A673 (cell line): ENCODE measurements around the gene ZFPL1. TPM values are rescaled to one million over a fixed set of nuclear protein-coding genes. Genes with fewer than 3 reads are reported as not detected.
A peak's percentile ranks its signal among the peaks of the same experiment; 100 is the strongest.

ENCODE experiments used
- BruUV-seq: library from RNA; stranded (reverse); fragments of 400-500 nt; replicated peaks from 2 replicates; lab custom pipeline; 2021; lab: Mats Ljungman, UMichigan
- CTCF ChIA-PET: fragments of 300-600 bp; sonication (Branson Sonifier 250); formaldehyde crosslinking; loops from one replicate; lab custom pipeline; 2022; ENCODE audit warnings: antibody characterized with exemption; lab: Charles Lee
- POLR2A ChIA-PET: fragments of 300-600 bp; sonication (Branson Sonifier 250); formaldehyde crosslinking; loops from one replicate; lab custom pipeline; 2022; ENCODE audit warnings: antibody characterized with exemption; ENCODE audit not compliant: low non-redundant PET; lab: Charles Lee
- DNase-seq: peaks from one replicate; pipeline ENCODE4 v3.0.0-alpha.2; 2015; ENCODE audit warnings: low spot score
- H3K27ac ChIP-seq: fragments of 200-600 bp; sonication (generic); 2 replicates; pipeline ENCODE4 v1.5.1; 2016; ENCODE audit warnings: mixed run types, low read depth, mild to moderate bottlenecking, mixed read lengths, antibody characterized with exemption, low read length; ENCODE audit not compliant: poor library complexity, severe bottlenecking
- H3K27me3 ChIP-seq: fragments of 200-600 bp; sonication (generic); replicated peaks from 2 replicates; pipeline ENCODE4 v1.6.1; 2017; ENCODE audit warnings: mixed run types, low read depth, mild to moderate bottlenecking, mixed read lengths, antibody characterized with exemption, low read length; ENCODE audit not compliant: insufficient read depth, poor library complexity
- H3K36me3 ChIP-seq: fragments of 200-600 bp; sonication (generic); 2 replicates; pipeline ENCODE4 v1.6.1; 2016; ENCODE audit warnings: mixed run types, mild to moderate bottlenecking, mixed read lengths, antibody characterized with exemption, low read length; ENCODE audit not compliant: insufficient read depth, poor library complexity, severe bottlenecking
- H3K4me1 ChIP-seq: fragments of 200-600 bp; sonication (generic); 2 replicates; pipeline ENCODE4 v1.6.1; 2017; ENCODE audit warnings: mixed run types, mild to moderate bottlenecking, mixed read lengths, antibody characterized with exemption, low read length; ENCODE audit not compliant: insufficient read depth, poor library complexity, severe bottlenecking
- H3K4me3 ChIP-seq: fragments of 200-600 bp; sonication (generic); 2 replicates; pipeline ENCODE4 v1.5.1; 2016; ENCODE audit warnings: low read depth, mixed run types, mild to moderate bottlenecking, mixed read lengths, low read length; ENCODE audit not compliant: poor library complexity, severe bottlenecking
- H3K9me3 ChIP-seq: fragments of 200-600 bp; sonication (generic); 2 replicates; pipeline ENCODE4 v1.6.1; 2016; ENCODE audit warnings: mixed run types, low read depth, mild to moderate bottlenecking, mixed read lengths, antibody characterized with exemption, low read length; ENCODE audit not compliant: poor library complexity, severe bottlenecking
- EZH2 ChIP-seq: fragments of 200-600 bp; sonication (generic); IDR thresholded peaks from 2 replicates; pipeline ENCODE4 v1.6.1; 2017; ENCODE audit warnings: borderline replicate concordance, low read depth, mild to moderate bottlenecking, mixed read lengths, antibody characterized with exemption, low read length; ENCODE audit not compliant: poor library complexity, severe bottlenecking
- intact Hi-C: fragments of 100-400 bp; cut with micrococcal nuclease; formaldehyde crosslinking; loops from one replicate; pipeline ENCODE4 v1.10.0; 2022; ENCODE audit not compliant: unreplicated experiment
- total RNA-seq: library from RNA; stranded (reverse); gene quantifications from 2 replicates; pipeline ENCODE4 v1.2.3, GENCODE V29; 2021
- TF ChIP-seq, protein P1 (sequence below): fragments of 300-800, 200-600 bp; sonication (generic); conservative IDR thresholded peaks from 2 replicates; pipeline ENCODE4 v1.5.1; 2017; ENCODE audit warnings: low read depth, mild to moderate bottlenecking, antibody characterized with exemption, low read length, moderate library complexity, mixed read lengths

Gene ZFPL1
- total RNA-seq, 1 experiment from 2014 or later, result 46.6 TPM

- CTCF ChIA-PET, result no interaction called here
- TF ChIP-seq, protein P1, sequence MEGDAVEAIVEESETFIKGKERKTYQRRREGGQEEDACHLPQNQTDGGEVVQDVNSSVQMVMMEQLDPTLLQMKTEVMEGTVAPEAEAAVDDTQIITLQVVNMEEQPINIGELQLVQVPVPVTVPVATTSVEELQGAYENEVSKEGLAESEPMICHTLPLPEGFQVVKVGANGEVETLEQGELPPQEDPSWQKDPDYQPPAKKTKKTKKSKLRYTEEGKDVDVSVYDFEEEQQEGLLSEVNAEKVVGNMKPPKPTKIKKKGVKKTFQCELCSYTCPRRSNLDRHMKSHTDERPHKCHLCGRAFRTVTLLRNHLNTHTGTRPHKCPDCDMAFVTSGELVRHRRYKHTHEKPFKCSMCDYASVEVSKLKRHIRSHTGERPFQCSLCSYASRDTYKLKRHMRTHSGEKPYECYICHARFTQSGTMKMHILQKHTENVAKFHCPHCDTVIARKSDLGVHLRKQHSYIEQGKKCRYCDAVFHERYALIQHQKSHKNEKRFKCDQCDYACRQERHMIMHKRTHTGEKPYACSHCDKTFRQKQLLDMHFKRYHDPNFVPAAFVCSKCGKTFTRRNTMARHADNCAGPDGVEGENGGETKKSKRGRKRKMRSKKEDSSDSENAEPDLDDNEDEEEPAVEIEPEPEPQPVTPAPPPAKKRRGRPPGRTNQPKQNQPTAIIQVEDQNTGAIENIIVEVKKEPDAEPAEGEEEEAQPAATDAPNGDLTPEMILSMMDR, result no peak
- TF ChIP-seq EZH2, result no peak
- Histone ChIP-seq H3K36me3 (no peaks in the 10 kb centered on the region), H3K9me3 (no peaks in the 10 kb centered on the region), H3K27ac (no peak overlapping the region), H3K4me1 (peaks cover 7% of the 10 kb centered on the region), H3K27me3 (no peaks in the 10 kb centered on the region), H3K4me3 (no peak overlapping the region)
- intact Hi-C loops, result no loop called here
- DNase-seq, result no peak
- no TSS peak for BruUV-seq
- POLR2A ChIA-PET, result no interaction called here
Measured at GRCh38 chr11:65036931-65037330, 47.1 kb upstream of the ZFPL1 start.

- BruUV-seq, result no TSS peak
- CTCF ChIA-PET, result interaction anchor here (0.5 kb wide), 1 partner anchor 12 kb away, joined by 5 read pairs; no protein-coding TSS in a partner anchor
Measured at GRCh38 chr11:65040520-65040846, 43.5 kb upstream of the ZFPL1 start.

GRCh38 chr11:65040847-65041622, 43.0 kb upstream of the ZFPL1 start, which contains the start of gene SAC3D1:
TSS of gene SAC3D1 (plus strand) at chr11:65041210. CDS start at chr11:65041293, 83 bp downstream.
- peak within 1 kb of the TSS; percentile 91 for H3K4me3 ChIP-seq
- BruUV-seq, result no TSS peak
- POLR2A ChIA-PET, result interaction anchor here (0.6 kb wide), 1 partner anchor 292 kb away, joined by 12 read pairs; the partner anchor contains the start of gene DPF2
- no peaks in the 10 kb centered on the region for H3K27me3 ChIP-seq
- H3K9me3 ChIP-seq, result no peaks in the 10 kb centered on the region
- peak; percentile 99 for DNase-seq
- CTCF ChIA-PET, result interaction anchor here (0.5 kb wide), 1 partner anchor 13 kb away, joined by 5 read pairs; no protein-coding TSS in a partner anchor
- peaks cover 7% of the 10 kb centered on the region for H3K4me1 ChIP-seq
- intact Hi-C loops, result no loop called here
- peaks cover 23% of the 10 kb centered on the region for H3K36me3 ChIP-seq
- TF ChIP-seq EZH2, result no peak
- peak within 1 kb of the TSS; percentile 94 for H3K27ac ChIP-seq

More at GRCh38 chr11:65040520-65040846, 43.5 kb upstream of the ZFPL1 start:
- Histone ChIP-seq H3K27ac (peak overlapping the region; percentile 94), H3K27me3 (no peaks in the 10 kb centered on the region), H3K4me1 (peaks cover 7% of the 10 kb centered on the region), H3K9me3 (no peaks in the 10 kb centered on the region), H3K4me3 (peak overlapping the region; percentile 91), H3K36me3 (peaks cover 20% of the 10 kb centered on the region)
- intact Hi-C loops, result no loop called here
- POLR2A ChIA-PET, result interaction anchor here (0.6 kb wide), 1 partner anchor 293 kb away, joined by 12 read pairs; the partner anchor contains the start of gene DPF2
- no peak for DNase-seq
- TF ChIP-seq, protein P1, result no peak
- no peak for TF ChIP-seq EZH2
